Tibial artery (tissue), 4 donors: ENCODE data around the gene NEDD9.

ENCODE experiments used
- DNase-seq, 2 donors: peaks; one replicate each; pipeline ENCODE4 v3.0.0-alpha.2; 2019
- H3K27ac ChIP-seq, 2 donors: fragments of 200-600 bp; sonication (generic) in 1 of 2; 1 replicate in 1 of 2; 2 replicates in 1 of 2; pipeline ENCODE4 v1.5.1; 2018 to 2019; ENCODE audit warnings: mild to moderate bottlenecking in 1 of 2
- H3K27me3 ChIP-seq, 2 donors: fragments of 200-600 bp; sonication (generic) in 1 of 2; one replicate each; pipeline versions ENCODE4 v1.5.1 to v1.6.0; 2016 to 2019
- H3K36me3 ChIP-seq, 3 donors: fragments of 200-600 bp; sonication (generic) in 2 of 3; one replicate each; pipeline ENCODE4 v1.5.1; 2016 to 2019; ENCODE audit warnings: mild to moderate bottlenecking in 2 of 3
- H3K4me1 ChIP-seq, 4 donors: fragments of 200-600 bp; sonication (generic) in 2 of 4; 1 replicate in 3 of 4; 2 replicates in 1 of 4; pipeline ENCODE4 v1.5.1; 2016 to 2019
- H3K4me3 ChIP-seq, 2 donors: fragments of 200-600 bp; sonication (generic) in 1 of 2; 1 replicate in 1 of 2; 2 replicates in 1 of 2; pipeline ENCODE4 v1.5.1; 2018 to 2019; ENCODE audit warnings: mild to moderate bottlenecking in 2 of 2
- H3K9me3 ChIP-seq, 3 donors: fragments of 200-600 bp; sonication (generic) in 1 of 3; one replicate each; pipeline ENCODE4 v1.5.1; 2016 to 2019
- CTCF ChIP-seq, 2 experiments: fragments of 200-600 bp in 1 of 2; fragments of 450-650 bp in 1 of 2; IDR thresholded peaks; one replicate each; pipeline ENCODE4 v1.5.1; 2017 to 2019; ENCODE audit warnings: antibody characterized with exemption in 2 of 2, mild to moderate bottlenecking in 1 of 2, moderate library complexity in 1 of 2
- intact Hi-C: fragments of 100-400 bp; cut with DNase I; formaldehyde crosslinking; loops from one replicate; pipeline ENCODE4 v1.15.0; 2023; ENCODE audit warnings: low total_unique reads

The NEDD9 gene

GRCh38 chr6:11222385-11223277 is 9.8 kb downstream of the NEDD9 start:
- Histone ChIP-seq H3K9me3 (no peaks in the 10 kb centered on the region), H3K27ac (peak overlapping the region in 1 of 2 donors; percentile 10), H3K36me3 (peaks cover 0 to 11% (median 8%) of the 10 kb centered on the region in 3 donors), H3K4me3 (no peak overlapping the region), H3K4me1 (peaks cover 0 to 95% (median 37%) of the 10 kb centered on the region in 4 donors), H3K27me3 (no peaks in the 10 kb centered on the region)
- no peak for DNase-seq
- no peak for TF ChIP-seq CTCF (IDR thresholded peaks at IDR 0.05)
- intact Hi-C loops, result no loop called here

DNA sequence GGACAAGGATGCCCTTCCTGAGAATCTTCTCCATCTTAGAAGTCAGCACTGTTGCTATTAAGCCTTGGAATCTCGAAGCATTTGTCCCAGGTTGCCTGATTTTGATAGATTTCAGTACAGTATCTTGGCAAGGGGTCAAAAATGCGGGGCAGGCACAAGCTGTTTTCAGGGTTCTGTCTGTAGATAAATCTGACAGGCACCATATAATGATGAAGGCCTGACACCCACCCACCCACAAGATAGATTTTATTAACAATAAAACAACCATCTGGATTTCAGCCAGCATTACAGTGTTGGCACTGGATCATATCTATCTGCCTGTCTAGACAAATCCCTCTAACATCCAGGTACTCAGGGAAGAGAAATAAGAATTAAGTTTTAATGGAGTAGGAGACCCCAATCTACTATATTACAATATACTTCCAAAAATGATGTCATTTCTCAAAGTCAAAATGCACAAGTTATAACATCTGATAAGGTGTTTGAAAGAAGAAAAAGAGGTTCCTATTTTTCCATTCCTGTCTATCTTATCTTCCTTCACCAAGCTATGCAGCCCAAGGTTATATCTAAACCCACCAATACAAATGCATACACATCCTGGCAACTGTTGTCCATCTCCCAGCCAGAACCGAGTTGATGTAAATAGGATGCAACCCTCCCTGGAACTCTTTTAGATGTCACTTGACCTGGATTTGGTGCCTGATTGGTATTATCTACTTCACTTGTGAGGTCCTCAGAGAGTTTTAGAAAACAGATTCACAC is 10.7 kb downstream of the NEDD9 start:
- H3K27ac ChIP-seq, result no peak overlapping the region
- peaks cover 0 to 11% (median 8%) of the 10 kb centered on the region in 3 donors for H3K36me3 ChIP-seq
- no peak for DNase-seq
- intact Hi-C loops, result no loop called here
- no peak overlapping the region for H3K4me3 ChIP-seq
- H3K27me3 ChIP-seq, result no peaks in the 10 kb centered on the region
- H3K9me3 ChIP-seq, result no peaks in the 10 kb centered on the region
- H3K4me1 ChIP-seq, result peaks cover 0 to 95% (median 46%) of the 10 kb centered on the region in 4 donors
- TF ChIP-seq CTCF (IDR thresholded peaks at IDR 0.05), result no peak

- peak overlapping the region; percentile 10 to 80 for H3K27ac ChIP-seq
- no peaks in the 10 kb centered on the region for H3K9me3 ChIP-seq
- TF ChIP-seq CTCF (IDR thresholded peaks at IDR 0.05), result no peak
- H3K4me3 ChIP-seq, result no peak overlapping the region
- no peak for DNase-seq
- intact Hi-C loops, result no loop called here
- H3K27me3 ChIP-seq, result no peaks in the 10 kb centered on the region
- H3K36me3 ChIP-seq, result peaks cover 0 to 11% (median 8%) of the 10 kb centered on the region in 3 donors
- H3K4me1 ChIP-seq, result peaks cover 0 to 97% (median 62%) of the 10 kb centered on the region in 4 donors
Observed at GRCh38 chr6:11219400-11219834, 13.1 kb downstream of the NEDD9 start.

DNA sequence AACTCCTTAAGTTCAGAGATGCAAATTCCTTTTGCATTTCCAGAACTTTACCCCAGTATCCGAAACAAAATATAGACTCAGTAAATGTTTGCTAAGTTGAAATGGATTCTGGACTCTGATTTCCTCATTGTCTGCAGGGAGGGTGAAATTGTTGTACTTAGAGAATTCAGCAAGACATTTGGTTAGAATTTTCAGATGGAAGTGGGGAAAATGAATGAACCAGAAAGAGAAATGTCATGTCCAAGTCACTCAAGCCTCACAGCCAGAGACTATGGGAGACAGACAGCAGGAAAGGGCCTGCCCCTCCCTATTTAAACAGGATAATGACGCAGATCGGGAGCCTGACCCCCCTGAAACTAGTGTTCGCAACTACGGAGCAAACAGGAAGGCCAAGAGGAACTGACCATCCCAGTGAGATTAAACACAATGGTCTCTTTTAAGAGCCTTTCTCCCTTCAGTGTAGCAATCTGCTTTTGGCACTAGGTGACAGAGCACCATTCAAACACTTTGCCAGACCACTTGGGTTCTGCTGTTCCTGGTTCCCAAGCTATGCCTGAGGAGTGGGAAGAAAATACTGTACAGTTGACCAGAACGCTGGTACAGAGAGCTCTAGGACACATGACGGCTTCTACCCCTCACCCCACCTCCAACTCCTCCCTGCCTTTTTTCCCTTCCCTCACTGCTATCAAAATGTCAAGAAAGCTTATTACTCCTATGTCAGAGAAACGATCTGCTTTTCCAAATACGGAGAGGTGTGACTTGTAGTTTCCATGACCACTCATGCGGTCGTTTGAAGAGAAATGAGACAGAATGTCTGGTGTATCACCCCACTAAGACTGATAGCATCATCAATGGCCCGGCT is 13.7 kb downstream of the NEDD9 start:
- peak overlapping the region; percentile 10 to 80 for H3K27ac ChIP-seq
- peak; percentile 69 to 74 for DNase-seq
- H3K27me3 ChIP-seq, result no peaks in the 10 kb centered on the region
- H3K4me3 ChIP-seq, result no peak overlapping the region
- H3K4me1 ChIP-seq, result peaks cover 0 to 97% (median 65%) of the 10 kb centered on the region in 4 donors
- H3K9me3 ChIP-seq, result no peaks in the 10 kb centered on the region
- no peak for TF ChIP-seq CTCF (IDR thresholded peaks at IDR 0.05)
- H3K36me3 ChIP-seq, result peaks cover 0 to 11% (median 8%) of the 10 kb centered on the region in 3 donors
- intact Hi-C loops, result no loop called here

- DNase-seq, result no peak
- intact Hi-C loops, result no loop called here
Observed at GRCh38 chr6:11218102-11218442, 14.4 kb downstream of the NEDD9 start.

More at GRCh38 chr6:11218102-11218442, 14.4 kb downstream of the NEDD9 start:
- no peaks in the 10 kb centered on the region for H3K27me3 ChIP-seq
- peaks cover 3 to 99% (median 70%) of the 10 kb centered on the region in 4 donors for H3K4me1 ChIP-seq
- H3K27ac ChIP-seq, result peak overlapping the region; percentile 10 to 80
- H3K4me3 ChIP-seq, result no peak overlapping the region
- H3K9me3 ChIP-seq, result no peaks in the 10 kb centered on the region
- TF ChIP-seq CTCF (IDR thresholded peaks at IDR 0.05), result no peak
- H3K36me3 ChIP-seq, result peaks cover 0 to 15% (median 2%) of the 10 kb centered on the region in 3 donors
